Neural cell (in vitro differentiated cells): ENCODE data around the gene SELENOO.

Source experiments
- EZH2 ChIP-seq: fragments of 200-600, 300-800 bp; shearing (Covaris generic), sonication (generic); IDR thresholded peaks from 2 replicates; pipeline ENCODE4 v1.6.1; 2014; ENCODE audit warnings: antibody characterized with exemption, low read length, borderline replicate concordance, mild to moderate bottlenecking; ENCODE audit not compliant: insufficient read depth, poor library complexity, severe bottlenecking
- POLR2AphosphoS5 ChIP-seq: IDR thresholded peaks from 2 replicates; pipeline ENCODE4 v1.6.1; 2012
- RAD21 ChIP-seq: fragments of 450-650 bp; conservative IDR thresholded peaks from 2 replicates; pipeline ENCODE4 v1.6.1; 2014; ENCODE audit warnings: antibody characterized with exemption, mild to moderate bottlenecking, moderate library complexity
- TAF1 ChIP-seq: IDR thresholded peaks from 2 replicates; pipeline ENCODE4 v1.6.1; 2012; ENCODE audit warnings: low read depth
- TF ChIP-seq, protein P1 (sequence below): fragments of 450-650 bp; IDR thresholded peaks from 2 replicates; pipeline ENCODE4 v1.5.1; 2014; ENCODE audit warnings: antibody characterized with exemption, mild to moderate bottlenecking, moderate library complexity; ENCODE audit not compliant: poor library complexity, severe bottlenecking

DNA sequence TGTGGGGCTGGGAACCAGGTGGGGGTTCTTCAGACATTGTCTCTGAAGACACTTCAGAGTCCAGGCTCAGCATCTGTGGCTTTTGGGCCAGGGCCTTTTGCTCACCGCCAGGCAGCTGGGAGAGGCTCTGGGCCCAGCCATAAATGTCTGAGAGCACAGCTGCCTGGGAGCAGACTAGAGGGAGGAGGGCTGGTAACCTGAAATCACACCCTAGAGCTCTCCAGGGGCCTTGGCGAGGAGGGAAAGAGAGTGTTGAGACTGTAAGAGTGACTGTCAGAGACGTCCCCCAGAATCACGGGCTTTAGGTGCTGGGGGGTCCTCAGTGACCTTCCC is 11.0 kb upstream of the SELENOO start:
- TF ChIP-seq, protein P1, sequence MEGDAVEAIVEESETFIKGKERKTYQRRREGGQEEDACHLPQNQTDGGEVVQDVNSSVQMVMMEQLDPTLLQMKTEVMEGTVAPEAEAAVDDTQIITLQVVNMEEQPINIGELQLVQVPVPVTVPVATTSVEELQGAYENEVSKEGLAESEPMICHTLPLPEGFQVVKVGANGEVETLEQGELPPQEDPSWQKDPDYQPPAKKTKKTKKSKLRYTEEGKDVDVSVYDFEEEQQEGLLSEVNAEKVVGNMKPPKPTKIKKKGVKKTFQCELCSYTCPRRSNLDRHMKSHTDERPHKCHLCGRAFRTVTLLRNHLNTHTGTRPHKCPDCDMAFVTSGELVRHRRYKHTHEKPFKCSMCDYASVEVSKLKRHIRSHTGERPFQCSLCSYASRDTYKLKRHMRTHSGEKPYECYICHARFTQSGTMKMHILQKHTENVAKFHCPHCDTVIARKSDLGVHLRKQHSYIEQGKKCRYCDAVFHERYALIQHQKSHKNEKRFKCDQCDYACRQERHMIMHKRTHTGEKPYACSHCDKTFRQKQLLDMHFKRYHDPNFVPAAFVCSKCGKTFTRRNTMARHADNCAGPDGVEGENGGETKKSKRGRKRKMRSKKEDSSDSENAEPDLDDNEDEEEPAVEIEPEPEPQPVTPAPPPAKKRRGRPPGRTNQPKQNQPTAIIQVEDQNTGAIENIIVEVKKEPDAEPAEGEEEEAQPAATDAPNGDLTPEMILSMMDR, result no peak
- TF ChIP-seq EZH2 (no peak), TAF1 (no peak), RAD21 (no peak), POLR2AphosphoS5 (no peak)
